ENCODE data around the gene SARS1. TPM values are rescaled to one million over a fixed set of nuclear protein-coding genes. Genes with fewer than 3 reads are reported as not detected.
A peak's percentile ranks its signal among the peaks of the same experiment; 100 is the strongest.

The SARS1 gene
- total and polyA plus RNA-seq, 3 experiments from 2014 or later: 157 to 195 (median 189) TPM

DNA sequence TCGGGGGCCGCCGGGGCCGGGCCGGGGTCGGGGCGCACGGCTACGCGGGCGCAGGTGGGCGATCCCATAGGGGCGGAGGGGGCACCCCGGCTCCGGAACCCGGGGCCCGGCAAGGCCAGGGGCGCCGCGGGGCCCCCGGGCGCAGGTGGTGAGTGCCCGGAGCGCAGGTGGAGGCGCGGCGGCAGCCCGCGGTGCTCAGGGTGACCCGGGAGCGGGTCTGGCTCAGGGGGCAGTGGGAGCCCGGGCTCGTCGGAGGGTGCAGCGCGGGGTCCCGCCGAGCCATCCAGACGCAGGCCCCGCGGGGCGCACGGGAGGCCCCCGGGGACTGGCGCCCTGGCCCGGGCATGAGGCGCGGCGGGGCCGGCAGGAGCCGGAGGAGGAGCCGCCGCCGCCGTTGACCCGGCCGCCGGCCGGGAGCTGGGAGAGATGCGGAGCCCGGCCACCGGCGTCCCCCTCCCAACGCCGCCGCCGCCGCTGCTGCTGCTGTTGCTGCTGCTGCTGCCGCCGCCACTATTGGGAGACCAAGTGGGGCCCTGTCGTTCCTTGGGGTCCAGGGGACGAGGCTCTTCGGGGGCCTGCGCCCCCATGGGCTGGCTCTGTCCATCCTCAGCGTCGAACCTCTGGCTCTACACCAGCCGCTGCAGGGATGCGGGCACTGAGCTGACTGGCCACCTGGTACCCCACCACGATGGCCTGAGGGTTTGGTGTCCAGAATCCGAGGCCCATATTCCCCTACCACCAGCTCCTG lies 36.1 kb downstream of the SARS1 start:
- DNase-seq: peak in 1 of 5 donors; percentile 6
- no peaks in the 10 kb centered on the region for H3K36me3 Mint-ChIP-seq
- ChIA-PET CTCF (interaction anchor here (2.2 to 5.4 kb wide), 2 partner anchors 10 to 283 kb away, joined by 6 to 14 read pairs; no protein-coding TSS in a partner anchor), POLR2A (no interaction called here)
- peaks cover 12 to 13% of the 10 kb centered on the region in 2 donors for H3K27me3 Mint-ChIP-seq
- peak overlapping the region in 6 of 7 donors; percentile 48 to 86 (median 64) for H3K4me3 Mint-ChIP-seq
- peak overlapping the region; percentile 37 for H3K4me3 ChIP-seq (ENCODE audit: low read length)
- no peaks in the 10 kb centered on the region for H3K9me3 ChIP-seq (ENCODE audit: low read length)
- no peaks in the 10 kb centered on the region for H3K9me3 Mint-ChIP-seq
- peaks cover 6% of the 10 kb centered on the region for H3K4me1 ChIP-seq (ENCODE audit: insufficient read depth, low read length)
- H3K27me3 ChIP-seq (ENCODE audit: insufficient read depth, low read length, poor library complexity, severe bottlenecking): no peaks in the 10 kb centered on the region
- H3K4me1 Mint-ChIP-seq: peaks cover 5 to 34% (median 9%) of the 10 kb centered on the region in 3 donors
- no peaks in the 10 kb centered on the region for H3K36me3 ChIP-seq (ENCODE audit: insufficient read depth, low read length)
- H3K27ac Mint-ChIP-seq: peak overlapping the region in 1 of 8 donors; percentile 90
- H3K27ac ChIP-seq (ENCODE audit: low read depth, low read length): no peak overlapping the region

DNA sequence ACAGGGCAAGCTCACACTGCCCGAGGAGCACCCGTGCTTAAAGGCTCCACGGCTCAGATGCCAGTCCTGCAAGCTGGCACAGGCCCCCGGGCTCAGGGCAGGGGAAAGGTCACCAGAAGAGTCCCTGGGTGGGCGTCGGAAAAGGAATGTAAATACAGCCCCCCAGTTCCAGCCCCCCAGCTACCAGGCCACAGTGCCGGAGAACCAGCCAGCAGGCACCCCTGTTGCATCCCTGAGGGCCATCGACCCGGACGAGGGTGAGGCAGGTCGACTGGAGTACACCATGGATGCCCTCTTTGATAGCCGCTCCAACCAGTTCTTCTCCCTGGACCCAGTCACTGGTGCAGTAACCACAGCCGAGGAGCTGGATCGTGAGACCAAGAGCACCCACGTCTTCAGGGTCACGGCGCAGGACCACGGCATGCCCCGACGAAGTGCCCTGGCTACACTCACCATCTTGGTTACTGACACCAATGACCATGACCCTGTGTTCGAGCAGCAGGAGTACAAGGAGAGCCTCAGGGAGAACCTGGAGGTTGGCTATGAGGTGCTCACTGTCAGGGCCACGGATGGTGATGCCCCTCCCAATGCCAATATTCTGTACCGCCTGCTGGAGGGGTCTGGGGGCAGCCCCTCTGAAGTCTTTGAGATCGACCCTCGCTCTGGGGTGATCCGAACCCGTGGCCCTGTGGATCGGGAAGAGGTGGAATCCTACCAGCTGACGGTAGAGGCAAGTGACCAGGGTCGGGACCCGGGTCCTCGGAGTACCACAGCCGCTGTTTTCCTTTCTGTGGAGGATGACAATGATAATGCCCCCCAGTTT lies 36.9 kb downstream of the SARS1 start:
- no peak for DNase-seq
- peaks cover 6% of the 10 kb centered on the region for H3K4me1 ChIP-seq (ENCODE audit: insufficient read depth, low read length)
- peak overlapping the region in 1 of 8 donors; percentile 79 for H3K27ac Mint-ChIP-seq
- peak overlapping the region; percentile 48 to 86 (median 60) for H3K4me3 Mint-ChIP-seq
- H3K9me3 Mint-ChIP-seq: no peaks in the 10 kb centered on the region
- H3K4me3 ChIP-seq (ENCODE audit: low read length): peak overlapping the region; percentile 37
- H3K36me3 ChIP-seq (ENCODE audit: insufficient read depth, low read length): no peaks in the 10 kb centered on the region
- H3K27ac ChIP-seq (ENCODE audit: low read depth, low read length): no peak overlapping the region
- ChIA-PET CTCF (interaction anchor here (1.8 to 5.4 kb wide), 3 partner anchors 11 to 282 kb away, joined by 4 to 14 read pairs (median 6); no protein-coding TSS in a partner anchor), POLR2A (no interaction called here)
- H3K27me3 ChIP-seq (ENCODE audit: insufficient read depth, low read length, poor library complexity, severe bottlenecking): no peaks in the 10 kb centered on the region
- no peaks in the 10 kb centered on the region for H3K9me3 ChIP-seq (ENCODE audit: low read length)
- no peaks in the 10 kb centered on the region for H3K36me3 Mint-ChIP-seq
- peaks cover 12 to 13% of the 10 kb centered on the region in 2 donors for H3K27me3 Mint-ChIP-seq
- peaks cover 5 to 34% (median 9%) of the 10 kb centered on the region in 3 donors for H3K4me1 Mint-ChIP-seq

DNA sequence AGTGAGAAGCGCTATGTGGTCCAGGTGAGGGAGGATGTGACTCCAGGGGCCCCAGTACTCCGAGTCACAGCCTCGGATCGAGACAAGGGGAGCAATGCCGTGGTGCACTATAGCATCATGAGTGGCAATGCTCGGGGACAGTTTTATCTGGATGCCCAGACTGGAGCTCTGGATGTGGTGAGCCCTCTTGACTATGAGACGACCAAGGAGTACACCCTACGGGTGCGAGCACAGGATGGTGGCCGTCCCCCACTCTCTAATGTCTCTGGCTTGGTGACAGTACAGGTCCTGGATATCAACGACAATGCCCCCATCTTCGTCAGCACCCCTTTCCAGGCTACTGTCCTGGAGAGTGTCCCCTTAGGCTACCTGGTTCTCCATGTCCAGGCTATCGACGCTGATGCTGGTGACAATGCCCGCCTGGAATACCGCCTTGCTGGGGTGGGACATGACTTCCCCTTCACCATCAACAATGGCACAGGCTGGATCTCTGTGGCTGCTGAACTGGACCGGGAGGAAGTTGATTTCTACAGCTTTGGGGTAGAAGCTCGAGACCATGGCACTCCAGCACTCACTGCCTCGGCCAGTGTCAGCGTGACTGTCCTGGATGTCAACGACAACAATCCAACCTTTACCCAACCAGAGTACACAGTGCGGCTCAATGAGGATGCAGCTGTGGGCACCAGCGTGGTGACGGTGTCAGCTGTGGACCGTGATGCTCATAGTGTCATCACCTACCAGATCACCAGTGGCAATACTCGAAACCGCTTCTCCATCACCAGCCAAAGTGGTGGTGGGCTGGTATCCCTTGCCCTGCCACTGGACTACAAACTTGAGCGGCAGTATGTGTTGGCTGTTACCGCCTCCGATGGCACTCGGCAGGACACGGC lies 37.8 kb downstream of the SARS1 start:
- Histone ChIP-seq H3K4me3 (ENCODE audit: low read length) (no peak overlapping the region), H3K4me1 (ENCODE audit: insufficient read depth, low read length) (peaks cover 6% of the 10 kb centered on the region), H3K27ac (ENCODE audit: low read depth, low read length) (no peak overlapping the region), H3K36me3 (ENCODE audit: insufficient read depth, low read length) (no peaks in the 10 kb centered on the region), H3K9me3 (ENCODE audit: low read length) (no peaks in the 10 kb centered on the region), H3K27me3 (ENCODE audit: insufficient read depth, low read length, poor library complexity, severe bottlenecking) (no peaks in the 10 kb centered on the region)
- CTCF ChIA-PET: interaction anchor here (1.8 to 5.4 kb wide), 3 partner anchors 12 to 281 kb away, joined by 4 to 14 read pairs (median 6); no protein-coding TSS in a partner anchor
- H3K27me3 Mint-ChIP-seq: peaks cover 10 to 12% of the 10 kb centered on the region in 2 donors
- H3K9me3 Mint-ChIP-seq: no peaks in the 10 kb centered on the region
- no peak for DNase-seq
- POLR2A ChIA-PET: no interaction called here
- peaks cover 5 to 39% (median 9%) of the 10 kb centered on the region in 3 donors for H3K4me1 Mint-ChIP-seq
- H3K36me3 Mint-ChIP-seq: no peaks in the 10 kb centered on the region
- H3K27ac Mint-ChIP-seq: peak overlapping the region in 1 of 8 donors; percentile 26
- peak overlapping the region in 6 of 7 donors; percentile 19 to 73 (median 60) for H3K4me3 Mint-ChIP-seq

DNA sequence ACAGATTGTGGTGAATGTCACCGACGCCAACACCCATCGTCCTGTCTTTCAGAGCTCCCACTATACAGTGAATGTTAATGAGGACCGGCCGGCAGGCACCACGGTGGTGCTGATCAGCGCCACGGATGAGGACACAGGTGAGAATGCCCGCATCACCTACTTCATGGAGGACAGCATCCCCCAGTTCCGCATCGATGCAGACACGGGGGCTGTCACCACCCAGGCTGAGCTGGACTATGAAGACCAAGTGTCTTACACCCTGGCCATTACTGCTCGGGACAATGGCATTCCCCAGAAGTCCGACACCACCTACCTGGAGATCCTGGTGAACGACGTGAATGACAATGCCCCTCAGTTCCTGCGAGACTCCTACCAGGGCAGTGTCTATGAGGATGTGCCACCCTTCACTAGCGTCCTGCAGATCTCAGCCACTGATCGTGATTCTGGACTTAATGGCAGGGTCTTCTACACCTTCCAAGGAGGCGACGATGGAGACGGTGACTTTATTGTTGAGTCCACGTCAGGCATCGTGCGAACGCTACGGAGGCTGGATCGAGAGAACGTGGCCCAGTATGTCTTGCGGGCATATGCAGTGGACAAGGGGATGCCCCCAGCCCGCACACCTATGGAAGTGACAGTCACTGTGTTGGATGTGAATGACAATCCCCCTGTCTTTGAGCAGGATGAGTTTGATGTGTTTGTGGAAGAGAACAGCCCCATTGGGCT lies 38.6 kb downstream of the SARS1 start:
- Histone ChIP-seq H3K27ac (ENCODE audit: low read depth, low read length) (no peak overlapping the region), H3K4me1 (ENCODE audit: insufficient read depth, low read length) (peaks cover 6% of the 10 kb centered on the region), H3K27me3 (ENCODE audit: insufficient read depth, low read length, poor library complexity, severe bottlenecking) (no peaks in the 10 kb centered on the region), H3K36me3 (ENCODE audit: insufficient read depth, low read length) (no peaks in the 10 kb centered on the region), H3K4me3 (ENCODE audit: low read length) (no peak overlapping the region), H3K9me3 (ENCODE audit: low read length) (no peaks in the 10 kb centered on the region)
- ChIA-PET POLR2A (no interaction called here), CTCF (interaction anchor here (0.5 to 5.4 kb wide), 6 partner anchors 10 to 280 kb away, joined by 3 to 14 read pairs (median 4); no protein-coding TSS in a partner anchor)
- H3K36me3 Mint-ChIP-seq: no peaks in the 10 kb centered on the region
- peak overlapping the region in 2 of 7 donors; percentile 19 to 50 for H3K4me3 Mint-ChIP-seq
- peak overlapping the region in 2 of 8 donors; percentile 26 to 29 for H3K27ac Mint-ChIP-seq
- H3K4me1 Mint-ChIP-seq: peaks cover 5 to 39% (median 9%) of the 10 kb centered on the region in 3 donors
- DNase-seq: no peak
- peaks cover 8% of the 10 kb centered on the region in 2 donors for H3K27me3 Mint-ChIP-seq
- H3K9me3 Mint-ChIP-seq: no peaks in the 10 kb centered on the region

DNA sequence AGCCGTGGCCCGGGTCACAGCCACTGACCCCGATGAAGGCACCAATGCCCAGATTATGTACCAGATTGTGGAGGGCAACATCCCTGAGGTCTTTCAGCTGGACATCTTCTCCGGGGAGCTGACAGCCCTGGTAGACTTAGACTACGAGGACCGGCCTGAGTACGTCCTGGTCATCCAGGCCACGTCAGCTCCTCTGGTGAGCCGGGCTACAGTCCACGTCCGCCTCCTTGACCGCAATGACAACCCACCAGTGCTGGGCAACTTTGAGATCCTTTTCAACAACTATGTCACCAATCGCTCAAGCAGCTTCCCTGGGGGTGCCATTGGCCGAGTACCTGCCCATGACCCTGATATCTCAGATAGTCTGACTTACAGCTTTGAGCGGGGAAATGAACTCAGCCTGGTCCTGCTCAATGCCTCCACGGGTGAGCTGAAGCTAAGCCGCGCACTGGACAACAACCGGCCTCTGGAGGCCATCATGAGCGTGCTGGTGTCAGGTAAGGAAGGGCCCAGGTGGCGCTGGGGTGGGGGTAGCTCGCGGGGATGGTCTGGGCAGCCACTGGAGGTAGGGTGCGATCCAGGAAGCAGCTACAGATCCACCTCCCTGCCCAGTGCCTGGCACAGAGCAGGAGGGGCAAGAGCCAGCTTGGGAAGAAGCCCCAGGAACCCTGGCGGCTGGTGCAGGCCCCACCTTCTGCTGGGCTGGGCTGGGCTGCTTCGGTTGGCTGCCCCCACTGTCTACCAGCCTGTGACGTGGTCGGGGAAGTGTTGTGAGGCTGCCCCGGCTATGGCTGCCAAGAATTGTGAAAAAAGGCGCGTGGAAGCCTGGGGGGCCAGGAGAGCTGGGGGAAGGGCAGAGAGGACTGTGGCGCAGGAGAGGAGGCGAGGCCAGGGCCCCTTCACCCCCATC lies 39.4 kb downstream of the SARS1 start:
- H3K27ac Mint-ChIP-seq: no peak overlapping the region
- Histone ChIP-seq H3K27ac (ENCODE audit: low read depth, low read length) (peak overlapping the region; percentile 38), H3K27me3 (ENCODE audit: insufficient read depth, low read length, poor library complexity, severe bottlenecking) (no peaks in the 10 kb centered on the region), H3K9me3 (ENCODE audit: low read length) (no peaks in the 10 kb centered on the region), H3K36me3 (ENCODE audit: insufficient read depth, low read length) (no peaks in the 10 kb centered on the region), H3K4me1 (ENCODE audit: insufficient read depth, low read length) (peaks cover 6% of the 10 kb centered on the region), H3K4me3 (ENCODE audit: low read length) (no peak overlapping the region)
- POLR2A ChIA-PET: no interaction called here
- H3K4me3 Mint-ChIP-seq: peak overlapping the region in 1 of 7 donors; percentile 40
- peaks cover 5 to 39% (median 9%) of the 10 kb centered on the region in 3 donors for H3K4me1 Mint-ChIP-seq
- H3K36me3 Mint-ChIP-seq: no peaks in the 10 kb centered on the region
- H3K9me3 Mint-ChIP-seq: no peaks in the 10 kb centered on the region
- CTCF ChIA-PET: interaction anchor here (0.5 to 1.8 kb wide), 7 partner anchors 9 to 200 kb away, joined by 3 to 5 read pairs (median 4); no protein-coding TSS in a partner anchor
- DNase-seq: no peak
- H3K27me3 Mint-ChIP-seq: peaks cover 5% of the 10 kb centered on the region in 2 donors

DNA sequence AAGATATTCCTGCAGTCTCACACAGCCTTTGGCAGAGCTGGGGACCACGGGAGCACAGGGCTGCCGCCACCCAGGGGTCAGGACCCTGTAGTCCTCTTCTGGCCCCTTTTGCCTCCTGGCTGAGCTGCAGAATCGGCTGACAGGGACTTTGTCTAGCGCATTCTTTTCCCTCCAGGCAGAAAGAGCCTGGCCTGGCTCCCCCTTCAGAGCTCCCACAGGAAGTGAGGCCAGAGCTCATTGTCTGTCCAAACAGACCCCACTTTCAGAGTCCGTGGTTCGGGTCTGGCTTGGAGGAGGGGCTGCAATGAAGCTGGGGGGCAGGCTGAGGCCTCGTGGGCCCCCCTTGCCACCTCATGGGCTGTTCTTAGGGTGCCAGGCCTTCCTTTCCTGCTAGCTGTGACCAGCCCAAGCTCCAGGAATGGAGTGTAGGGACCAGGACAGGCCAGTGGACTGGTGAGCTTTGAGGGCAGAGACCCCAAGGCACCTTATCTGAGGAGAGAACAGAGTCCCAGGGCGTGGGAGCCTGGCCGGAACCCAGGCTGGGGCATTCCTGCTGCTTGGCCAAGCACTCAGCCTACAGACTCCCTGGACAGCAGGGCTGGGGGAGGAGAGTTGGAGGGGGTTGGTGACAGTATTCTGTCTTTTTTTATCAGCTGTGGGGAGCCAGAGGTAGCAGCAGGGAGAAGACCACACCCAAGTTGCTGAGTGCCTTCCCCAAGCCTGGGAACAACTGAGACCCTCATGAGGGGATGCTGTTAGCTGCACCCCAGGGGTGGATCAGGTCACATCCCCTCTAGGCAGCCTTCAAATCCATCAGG lies 40.3 kb downstream of the SARS1 start:
- Mint-ChIP-seq H3K9me3 (no peaks in the 10 kb centered on the region), H3K27ac (no peak overlapping the region), H3K27me3 (peaks cover 3% of the 10 kb centered on the region in 2 donors), H3K4me1 (peaks cover 3 to 38% (median 9%) of the 10 kb centered on the region in 3 donors), H3K36me3 (no peaks in the 10 kb centered on the region), H3K4me3 (no peak overlapping the region)
- Histone ChIP-seq H3K9me3 (ENCODE audit: low read length) (no peaks in the 10 kb centered on the region), H3K27ac (ENCODE audit: low read depth, low read length) (peak overlapping the region; percentile 38), H3K27me3 (ENCODE audit: insufficient read depth, low read length, poor library complexity, severe bottlenecking) (no peaks in the 10 kb centered on the region), H3K4me3 (ENCODE audit: low read length) (no peak overlapping the region), H3K36me3 (ENCODE audit: insufficient read depth, low read length) (no peaks in the 10 kb centered on the region), H3K4me1 (ENCODE audit: insufficient read depth, low read length) (peaks cover 3% of the 10 kb centered on the region)
- CTCF ChIA-PET: interaction anchor here (0.6 to 1.8 kb wide), 8 partner anchors 8 to 279 kb away, joined by 3 to 5 read pairs (median 4); no protein-coding TSS in a partner anchor
- no peak for DNase-seq
- POLR2A ChIA-PET: no interaction called here

Measured in CD8-positive, alpha-beta memory T cell (primary cell).